ENCODE results near the gene CAPN12.

CAPN12 gene

GRCh38 chr19:38699027-38699346, 45.3 kb downstream of the CAPN12 start:
- TF ChIP-seq EP300 (IDR thresholded peaks at IDR 0.05; ENCODE audit: borderline replicate concordance) (no peak), MAX (IDR thresholded peaks at IDR 0.05) (no peak), RAD21 (IDR thresholded peaks at IDR 0.05; ENCODE audit: low read depth) (no peak), FOXM1 (IDR thresholded peaks at IDR 0.05; ENCODE audit: borderline replicate concordance, low read depth) (no peak), CREB1 (IDR thresholded peaks at IDR 0.05; ENCODE audit: low read depth) (no peak), YY1 (IDR thresholded peaks at IDR 0.05; ENCODE audit: low read depth) (no peak)

- TF ChIP-seq, protein P1, sequence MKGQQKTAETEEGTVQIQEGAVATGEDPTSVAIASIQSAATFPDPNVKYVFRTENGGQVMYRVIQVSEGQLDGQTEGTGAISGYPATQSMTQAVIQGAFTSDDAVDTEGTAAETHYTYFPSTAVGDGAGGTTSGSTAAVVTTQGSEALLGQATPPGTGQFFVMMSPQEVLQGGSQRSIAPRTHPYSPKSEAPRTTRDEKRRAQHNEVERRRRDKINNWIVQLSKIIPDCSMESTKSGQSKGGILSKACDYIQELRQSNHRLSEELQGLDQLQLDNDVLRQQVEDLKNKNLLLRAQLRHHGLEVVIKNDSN (IDR thresholded peaks at IDR 0.05), result no peak
- no peak for TF ChIP-seq EP300 (IDR thresholded peaks at IDR 0.05; ENCODE audit: borderline replicate concordance)
- no peak for TF ChIP-seq ZBTB7A (IDR thresholded peaks at IDR 0.05; ENCODE audit: low read depth)
- TF ChIP-seq CREB1 (IDR thresholded peaks at IDR 0.05; ENCODE audit: low read depth), result no peak
- no peak for TF ChIP-seq CEBPB (IDR thresholded peaks at IDR 0.05)
- TF ChIP-seq TAF1 (IDR thresholded peaks at IDR 0.05; ENCODE audit: low read depth), result no peak
- no peak for TF ChIP-seq RAD21 (IDR thresholded peaks at IDR 0.05; ENCODE audit: low read depth)
- no peak for TF ChIP-seq NFIC (IDR thresholded peaks at IDR 0.05)
- TF ChIP-seq, protein P2, sequence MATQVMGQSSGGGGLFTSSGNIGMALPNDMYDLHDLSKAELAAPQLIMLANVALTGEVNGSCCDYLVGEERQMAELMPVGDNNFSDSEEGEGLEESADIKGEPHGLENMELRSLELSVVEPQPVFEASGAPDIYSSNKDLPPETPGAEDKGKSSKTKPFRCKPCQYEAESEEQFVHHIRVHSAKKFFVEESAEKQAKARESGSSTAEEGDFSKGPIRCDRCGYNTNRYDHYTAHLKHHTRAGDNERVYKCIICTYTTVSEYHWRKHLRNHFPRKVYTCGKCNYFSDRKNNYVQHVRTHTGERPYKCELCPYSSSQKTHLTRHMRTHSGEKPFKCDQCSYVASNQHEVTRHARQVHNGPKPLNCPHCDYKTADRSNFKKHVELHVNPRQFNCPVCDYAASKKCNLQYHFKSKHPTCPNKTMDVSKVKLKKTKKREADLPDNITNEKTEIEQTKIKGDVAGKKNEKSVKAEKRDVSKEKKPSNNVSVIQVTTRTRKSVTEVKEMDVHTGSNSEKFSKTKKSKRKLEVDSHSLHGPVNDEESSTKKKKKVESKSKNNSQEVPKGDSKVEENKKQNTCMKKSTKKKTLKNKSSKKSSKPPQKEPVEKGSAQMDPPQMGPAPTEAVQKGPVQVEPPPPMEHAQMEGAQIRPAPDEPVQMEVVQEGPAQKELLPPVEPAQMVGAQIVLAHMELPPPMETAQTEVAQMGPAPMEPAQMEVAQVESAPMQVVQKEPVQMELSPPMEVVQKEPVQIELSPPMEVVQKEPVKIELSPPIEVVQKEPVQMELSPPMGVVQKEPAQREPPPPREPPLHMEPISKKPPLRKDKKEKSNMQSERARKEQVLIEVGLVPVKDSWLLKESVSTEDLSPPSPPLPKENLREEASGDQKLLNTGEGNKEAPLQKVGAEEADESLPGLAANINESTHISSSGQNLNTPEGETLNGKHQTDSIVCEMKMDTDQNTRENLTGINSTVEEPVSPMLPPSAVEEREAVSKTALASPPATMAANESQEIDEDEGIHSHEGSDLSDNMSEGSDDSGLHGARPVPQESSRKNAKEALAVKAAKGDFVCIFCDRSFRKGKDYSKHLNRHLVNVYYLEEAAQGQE (IDR thresholded peaks at IDR 0.05; ENCODE audit: low read depth), result no peak
Measured at GRCh38 chr19:38698225-38699026, 45.8 kb downstream of the CAPN12 start.

DNA sequence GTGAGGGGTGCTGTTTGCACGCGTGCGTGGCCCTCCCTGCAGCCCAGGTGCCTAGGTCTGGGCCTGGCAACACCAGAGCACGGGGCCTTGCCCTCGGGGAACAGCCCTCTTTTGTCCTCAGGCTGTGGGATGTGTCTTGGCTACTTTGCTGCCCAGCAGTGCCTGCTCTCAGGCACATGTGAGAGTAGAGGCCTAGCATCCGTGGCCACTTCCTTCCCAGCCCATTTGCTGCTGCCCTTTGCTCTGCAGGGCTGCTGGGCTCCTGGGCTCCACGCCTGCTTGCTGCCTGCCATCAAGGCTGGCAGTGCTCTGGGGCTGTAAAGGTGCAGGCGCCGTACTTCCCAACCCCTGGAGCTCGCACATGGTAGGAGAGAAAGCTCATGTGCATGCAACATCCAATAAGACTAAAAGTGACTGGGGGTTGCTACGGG, 46.6 kb downstream of the CAPN12 start:
- TF ChIP-seq TAF1 (IDR thresholded peaks at IDR 0.05; ENCODE audit: low read depth), result no peak
- TF ChIP-seq FOXM1 (IDR thresholded peaks at IDR 0.05; ENCODE audit: borderline replicate concordance, low read depth), result no peak
- TF ChIP-seq CREB1 (IDR thresholded peaks at IDR 0.05; ENCODE audit: low read depth), result no peak
- TF ChIP-seq, protein P2 (IDR thresholded peaks at IDR 0.05; ENCODE audit: low read depth), result no peak
- no peak for TF ChIP-seq TEAD4 (IDR thresholded peaks at IDR 0.05)
- no peak for TF ChIP-seq RAD21 (IDR thresholded peaks at IDR 0.05; ENCODE audit: low read depth)
- TF ChIP-seq TCF12 (IDR thresholded peaks at IDR 0.05; ENCODE audit: low read depth), result no peak
- TF ChIP-seq EGR1 (IDR thresholded peaks at IDR 0.05), result no peak
- no peak for TF ChIP-seq YY1 (IDR thresholded peaks at IDR 0.05; ENCODE audit: low read depth)
- no peak for TF ChIP-seq CEBPB (IDR thresholded peaks at IDR 0.05)
- TF ChIP-seq MAX (IDR thresholded peaks at IDR 0.05), result no peak
- TF ChIP-seq, protein P1 (IDR thresholded peaks at IDR 0.05), result no peak

DNA sequence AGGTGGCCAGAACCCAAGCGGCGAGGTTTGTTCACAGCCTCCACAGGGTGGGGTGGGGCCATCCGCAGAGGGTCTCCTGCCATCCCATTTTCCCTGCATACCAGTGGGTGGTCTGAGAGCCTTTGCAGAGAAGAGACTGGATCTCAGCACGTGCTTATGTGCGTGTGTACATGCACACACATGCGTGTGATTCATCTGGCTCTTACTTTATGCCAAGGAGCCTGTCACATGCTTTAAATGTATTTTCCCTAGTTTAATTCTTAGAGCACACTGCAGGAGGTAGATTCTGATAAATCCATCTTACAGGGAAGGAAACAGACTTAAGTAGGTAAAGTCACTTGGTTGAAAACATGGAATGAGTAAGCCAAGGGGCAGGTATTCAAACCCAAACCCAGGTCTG, 47.1 kb downstream of the CAPN12 start:
- TF ChIP-seq RAD21 (IDR thresholded peaks at IDR 0.05; ENCODE audit: low read depth) (no peak), ZBTB7A (IDR thresholded peaks at IDR 0.05; ENCODE audit: low read depth) (no peak), EP300 (IDR thresholded peaks at IDR 0.05; ENCODE audit: borderline replicate concordance) (no peak), TEAD4 (IDR thresholded peaks at IDR 0.05) (no peak), NFIC (IDR thresholded peaks at IDR 0.05) (no peak), EGR1 (IDR thresholded peaks at IDR 0.05) (no peak)

DNA sequence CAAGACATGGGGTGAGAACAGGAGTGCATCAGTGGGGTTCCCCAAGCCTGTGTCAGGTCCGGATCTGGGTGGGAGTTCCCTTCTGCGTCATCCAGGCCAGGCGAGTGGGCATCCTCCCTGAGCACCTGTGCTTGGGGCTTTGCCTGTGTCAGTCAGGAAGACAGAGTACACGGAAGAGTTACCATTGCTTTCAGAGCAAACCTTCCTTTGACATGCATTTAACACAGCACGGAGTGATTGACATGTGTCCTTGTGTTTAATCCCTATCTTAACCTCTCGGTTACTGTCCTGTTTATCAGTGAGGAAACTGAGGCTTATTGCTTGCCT, 47.6 kb downstream of the CAPN12 start:
- no peak for TF ChIP-seq EGR1 (IDR thresholded peaks at IDR 0.05)
- TF ChIP-seq TEAD4 (IDR thresholded peaks at IDR 0.05), result no peak
- no peak for TF ChIP-seq TAF1 (IDR thresholded peaks at IDR 0.05; ENCODE audit: low read depth)
- no peak for TF ChIP-seq EP300 (IDR thresholded peaks at IDR 0.05; ENCODE audit: borderline replicate concordance)
- TF ChIP-seq, protein P2 (IDR thresholded peaks at IDR 0.05; ENCODE audit: low read depth), result no peak
- TF ChIP-seq NFIC (IDR thresholded peaks at IDR 0.05), result no peak

Data from Ishikawa (cell line).